GM19455 (cell line): ENCODE measurements around the gene CD82.
"Not testable (repeated sequence)": the region's sequence is repeated elsewhere in the genome, so short reads cannot be mapped to it uniquely, and the experiment has no call there.

Experiments used
- ATAC-seq: cut with Tn5 transposase; IDR thresholded peaks from one replicate; pipeline ENCODE4 v1.9.1; 2021; ENCODE audit not compliant: unreplicated experiment

CD82 gene

DNA sequence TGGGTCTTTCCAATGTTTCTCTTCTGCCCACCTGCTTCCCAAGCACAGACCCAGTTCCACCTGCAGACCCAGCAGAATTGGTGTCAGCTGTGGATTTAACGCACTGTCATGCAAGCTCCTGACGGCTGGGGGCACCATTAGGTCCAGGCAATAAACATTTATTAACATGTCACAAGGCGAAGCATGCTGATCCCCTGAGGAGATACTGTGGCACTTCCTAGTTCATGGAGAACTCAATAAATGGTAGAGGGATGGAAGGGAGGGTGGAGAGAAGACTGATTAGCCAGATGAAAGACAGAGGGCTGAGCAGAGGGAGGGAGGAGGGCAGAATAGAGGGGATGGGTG, 93.0 kb downstream of the CD82 start:
- no peak for ATAC-seq

DNA sequence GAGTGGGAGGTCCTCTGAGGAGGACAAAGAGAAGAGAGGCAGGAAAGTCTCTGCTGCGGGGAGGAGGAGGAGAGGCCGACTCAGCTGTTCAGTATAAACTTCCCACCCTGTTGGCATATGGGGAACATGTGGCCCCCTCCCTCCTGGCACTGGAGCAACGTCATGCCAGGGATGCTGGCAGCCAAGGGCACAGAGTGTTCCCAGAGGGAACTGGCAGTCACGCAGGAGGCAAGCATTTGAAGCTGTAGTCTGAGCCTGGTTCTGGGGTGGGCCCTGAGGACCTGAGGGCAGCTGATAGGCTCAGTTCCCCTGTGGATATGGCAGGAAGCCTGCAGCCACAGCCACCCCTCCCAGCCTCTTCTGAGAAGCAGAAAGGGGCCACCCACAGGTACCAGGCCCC, 94.2 kb downstream of the CD82 start:
- no peak for ATAC-seq

DNA sequence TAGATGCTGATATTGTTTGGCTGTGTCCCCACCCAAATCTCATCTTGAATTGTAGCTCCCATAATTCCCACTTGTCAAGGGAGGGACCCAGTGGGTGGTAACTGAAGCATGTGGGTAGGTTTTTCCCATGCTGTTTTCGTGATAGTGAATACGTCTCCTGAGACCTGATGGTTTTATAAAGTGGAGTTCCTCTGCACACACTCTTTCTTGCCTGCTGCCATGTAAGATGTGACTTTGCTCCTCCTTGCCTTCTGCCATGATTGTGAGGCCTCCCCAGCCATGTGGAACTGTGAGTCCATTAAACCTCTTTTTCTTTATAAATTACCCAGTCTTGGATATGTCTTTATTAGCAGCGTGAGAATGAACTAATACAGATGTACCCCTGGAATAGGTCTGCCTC, 95.1 kb downstream of the CD82 start:
- not testable (repeated sequence) for ATAC-seq

DNA sequence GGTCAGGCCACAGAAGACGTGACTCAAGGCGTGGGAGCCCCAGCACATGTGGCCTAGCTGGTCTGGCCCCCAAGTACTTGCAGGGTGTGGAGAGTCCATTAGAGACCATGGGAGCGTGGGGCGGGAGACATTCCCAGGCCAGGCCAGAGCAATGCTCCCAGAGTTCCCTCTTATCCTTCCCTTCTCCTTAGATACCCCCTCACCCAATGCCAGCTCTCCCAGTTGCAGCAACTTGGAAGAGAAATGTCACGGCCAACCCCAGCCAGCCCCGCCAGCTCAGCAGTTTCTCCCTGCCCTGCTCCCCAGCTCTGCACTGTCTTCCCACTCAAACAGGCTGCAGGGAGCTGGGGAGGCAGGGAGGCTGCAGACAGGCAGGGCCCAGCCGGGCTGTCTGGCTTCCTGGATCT, 95.9 kb downstream of the CD82 start:
- no peak for ATAC-seq
